Measurements from ENCODE around the gene PLBD2.

The PLBD2 gene

GRCh38 chr12:113396828-113397496 lies 38.6 kb downstream of the PLBD2 start:
- no peak for DNase-seq

- DNase-seq, result no peak
These were observed 39.3 kb downstream of the PLBD2 start for GRCh38 chr12:113397497-113398197.

GRCh38 chr12:113398346-113399290 lies 40.2 kb downstream of the PLBD2 start:
- no peak for DNase-seq

- DNase-seq, result no peak
These were observed 41.1 kb downstream of the PLBD2 start for GRCh38 chr12:113399490-113399889.

GRCh38 chr12:113400362-113400761 lies 42.0 kb downstream of the PLBD2 start:
- DNase-seq, result no peak

GRCh38 chr12:113401066-113402000 lies 42.9 kb downstream of the PLBD2 start:
- no peak for DNase-seq

GRCh38 chr12:113402586-113403260 lies 44.3 kb downstream of the PLBD2 start:
- no peak for DNase-seq

- no peak for DNase-seq
These were observed 45.3 kb downstream of the PLBD2 start, which contains the start of gene SDS for GRCh38 chr12:113403435-113404415. Gene SDS (minus strand): TSS chr12:113403887. CDS start chr12:113399708, 4,179 bp downstream.

- DNase-seq, result no peak
These were observed 47.3 kb downstream of the PLBD2 start for GRCh38 chr12:113405694-113406093.

- DNase-seq, result no peak
These were observed 49.7 kb downstream of the PLBD2 start for GRCh38 chr12:113407931-113408600.

GRCh38 chr12:113408756-113409298 lies 50.4 kb downstream of the PLBD2 start:
- no peak for DNase-seq

- no peak for DNase-seq
These were observed 51.2 kb downstream of the PLBD2 start for GRCh38 chr12:113409462-113410124.

- no peak for DNase-seq
These were observed 55.1 kb downstream of the PLBD2 start for GRCh38 chr12:113413488-113413939.

GRCh38 chr12:113414519-113415038 lies 56.2 kb downstream of the PLBD2 start:
- no peak for DNase-seq

- peak; percentile 70 for DNase-seq
These were observed 57.8 kb downstream of the PLBD2 start for GRCh38 chr12:113416091-113416754.

GRCh38 chr12:113418213-113418879 lies 60.0 kb downstream of the PLBD2 start:
- DNase-seq, result no peak

- no peak for DNase-seq
These were observed 62.7 kb downstream of the PLBD2 start for GRCh38 chr12:113420996-113421595.

All from CD4-positive, alpha-beta T cell treated with Interleukin-15 for 1 hour (primary cell).